Activated CD4-positive, alpha-beta memory T cell treated with anti-CD3 and anti-CD28 coated beads for 36 hours (primary cell): ENCODE measurements around the gene TMEM185B. TPM values are rescaled to one million over a fixed set of nuclear protein-coding genes. Genes with fewer than 3 reads are reported as not detected.

Experiments used
- CTCF ChIA-PET: fragments of 350-600 bp; sonication (Branson Sonifier 250); formaldehyde crosslinking; loops from one replicate; lab custom pipeline; 2021; ENCODE audit warnings: antibody characterized with exemption, inconsistent platforms; lab: Charles Lee
- POLR2A ChIA-PET: fragments of 350-600 bp; sonication (Branson Sonifier 250); formaldehyde crosslinking; loops from one replicate; lab custom pipeline; 2021; ENCODE audit warnings: antibody characterized with exemption; lab: Charles Lee
- DNase-seq: peaks from one replicate; pipeline ENCODE4 v3.0.0-alpha.2; 2020
- H3K27ac Mint-ChIP-seq: one replicate; pipeline ENCODE4 v1.8.0; 2021; ENCODE audit warnings: mixed read lengths
- H3K27me3 Mint-ChIP-seq: one replicate; pipeline ENCODE4 v1.8.0; 2021; ENCODE audit warnings: mixed read lengths
- H3K36me3 Mint-ChIP-seq: one replicate; pipeline ENCODE4 v1.8.0; 2021; ENCODE audit warnings: mixed read lengths
- H3K4me1 Mint-ChIP-seq: one replicate; pipeline ENCODE4 v1.8.0; 2021; ENCODE audit warnings: low read depth, mixed read lengths
- H3K4me3 Mint-ChIP-seq: one replicate; pipeline ENCODE4 v1.8.0; 2021; ENCODE audit warnings: mild to moderate bottlenecking, mixed read lengths
- H3K9me3 Mint-ChIP-seq: one replicate; pipeline ENCODE4 v1.8.0; 2021; ENCODE audit warnings: mixed read lengths
- intact Hi-C: fragments of 100-400 bp; cut with micrococcal nuclease; formaldehyde crosslinking; loops from one replicate; pipeline ENCODE4 v1.15.1; 2023
- total RNA-seq, 2 experiments: library from RNA; stranded (reverse); gene quantifications; one replicate each; pipeline ENCODE4 v1.2.3, GENCODE V29; 2021

Gene TMEM185B
- total RNA-seq = 10 to 100 TPM; 19.4 to 19.7 TPM

DNA sequence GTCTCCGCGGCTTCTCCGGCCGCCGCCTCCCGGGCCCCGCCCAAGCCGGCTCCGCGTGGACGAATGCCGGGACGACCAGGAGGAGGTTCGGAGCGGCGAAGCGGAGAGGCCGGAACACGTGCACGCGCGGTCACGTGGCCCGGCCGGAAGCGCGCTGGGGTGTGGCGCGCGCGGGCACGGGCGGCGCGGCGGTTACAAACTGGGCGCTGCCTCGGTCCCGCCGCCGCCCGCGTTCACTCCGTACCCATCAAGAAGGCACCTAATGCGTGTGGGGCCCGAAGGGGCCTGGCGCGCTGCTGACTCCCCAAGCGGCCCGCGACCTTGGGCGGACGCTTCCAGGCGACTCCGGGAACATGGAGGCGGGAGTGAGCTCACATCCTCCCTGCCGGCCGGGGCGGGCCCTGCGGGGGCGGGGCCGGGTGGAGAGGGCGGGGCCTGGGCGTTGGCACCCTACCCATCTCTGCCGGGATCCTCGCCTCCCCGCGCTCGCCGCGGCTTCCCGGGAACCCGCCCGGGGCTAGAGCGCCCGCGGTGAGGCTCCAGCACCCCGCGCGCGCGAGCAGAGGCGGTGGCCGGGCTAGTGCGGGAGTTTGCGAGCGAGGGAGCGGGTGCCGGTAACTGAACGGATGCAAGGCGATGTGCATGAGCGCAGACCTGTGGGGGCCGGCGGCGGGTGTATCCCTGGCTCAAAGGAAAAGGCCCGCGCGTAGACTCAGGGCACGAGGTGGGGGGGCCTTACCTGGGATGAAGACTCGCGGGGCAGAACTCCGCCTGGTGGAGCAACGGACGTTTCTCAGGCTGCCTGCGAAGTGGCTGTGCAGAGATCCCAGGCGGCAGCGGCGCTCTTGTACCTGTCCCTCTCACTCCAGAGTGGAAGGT lies at the start of gene TMEM185B:
TMEM185B (minus strand) TSS at position 367 of the 879 bp plus-strand sequence. CDS start 424 bp downstream, outside the sequence.
- ChIA-PET CTCF (interaction anchor here (1.0 to 1.9 kb wide), 5 partner anchors 9 to 89 kb away, joined by 3 to 16 read pairs (median 5); no protein-coding TSS in a partner anchor), POLR2A (interaction anchor here (1.0 to 2.3 kb wide), 4 partner anchors 9 to 64 kb away, joined by 3 to 9 read pairs (median 3); partner anchors contain the start of gene RALB)
- Mint-ChIP-seq H3K27me3 (no peaks in the 10 kb centered on the region), H3K9me3 (peaks cover 6% of the 10 kb centered on the region), H3K36me3 (peaks cover 34% of the 10 kb centered on the region), H3K27ac (peak within 1 kb of the TSS; percentile 83), H3K4me3 (peak within 1 kb of the TSS; percentile 81), H3K4me1 (peaks cover 52% of the 10 kb centered on the region)
- intact Hi-C loops = loop anchor here (1.0 to 2.0 kb wide), 5 partner anchors 9 to 464 kb away; partner anchors contain the start of genes PTPN4 and RALB
- DNase-seq = peak; percentile 95

DNA sequence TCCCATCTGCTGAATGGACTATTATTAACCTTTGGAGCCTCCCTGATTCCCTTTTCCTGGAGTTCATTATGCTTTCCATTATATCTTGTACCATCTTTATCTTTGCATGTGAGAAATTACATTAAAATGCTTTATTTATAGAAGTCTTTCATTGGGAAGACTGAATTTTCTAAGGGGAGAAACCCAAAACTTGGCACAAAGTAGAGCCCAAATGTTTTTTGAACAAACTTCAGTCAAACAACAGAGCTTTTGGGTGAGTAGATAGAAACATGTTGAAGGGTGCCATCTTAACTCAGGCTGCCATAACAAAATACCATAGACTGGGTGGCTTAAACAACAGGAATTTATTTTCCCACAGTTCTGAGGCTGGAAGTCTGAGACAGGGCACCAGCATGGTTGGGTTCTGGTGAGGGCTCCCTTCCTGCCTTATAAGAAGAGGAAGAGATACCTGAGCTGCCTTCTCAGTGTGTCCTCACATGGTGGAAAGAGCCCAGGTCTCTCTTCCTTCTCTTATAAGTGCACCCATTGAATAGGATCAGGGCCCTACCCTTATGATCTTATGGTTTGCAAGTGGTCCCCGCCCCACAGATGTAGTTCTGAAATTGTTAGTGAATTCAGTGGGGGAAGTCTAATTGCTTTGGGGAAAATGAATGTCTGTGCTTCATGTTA lies 48.6 kb upstream of the TMEM185B start:
- ChIA-PET CTCF (no interaction called here), POLR2A (no interaction called here)
- Mint-ChIP-seq H3K4me1 (peaks cover 26% of the 10 kb centered on the region), H3K9me3 (peaks cover 9% of the 10 kb centered on the region), H3K36me3 (peaks cover 22% of the 10 kb centered on the region), H3K27me3 (no peaks in the 10 kb centered on the region), H3K27ac (no peak overlapping the region), H3K4me3 (no peak overlapping the region)
- DNase-seq = no peak
- intact Hi-C loops = no loop called here

DNA sequence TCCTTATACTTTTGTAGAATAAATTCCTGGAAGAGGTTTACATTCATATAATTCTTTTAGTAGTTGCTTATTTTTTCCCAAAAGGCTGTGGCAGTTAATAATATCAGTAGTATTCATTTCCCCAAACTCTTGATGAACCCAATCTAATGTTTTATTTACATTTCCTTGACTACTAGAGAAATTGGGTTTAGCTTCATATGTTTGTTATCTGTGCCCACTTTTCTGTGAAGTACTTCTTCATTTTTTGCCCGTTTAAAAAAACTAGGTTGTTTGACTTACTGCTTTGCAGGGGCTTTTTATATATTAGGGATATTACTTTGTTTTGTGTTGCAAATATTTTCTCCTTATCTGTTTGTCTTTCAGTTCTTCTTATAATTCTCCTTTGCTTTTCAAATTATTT lies 46.6 kb upstream of the TMEM185B start:
- no peaks in the 10 kb centered on the region for H3K27me3 Mint-ChIP-seq
- peaks cover 20% of the 10 kb centered on the region for H3K36me3 Mint-ChIP-seq

DNA sequence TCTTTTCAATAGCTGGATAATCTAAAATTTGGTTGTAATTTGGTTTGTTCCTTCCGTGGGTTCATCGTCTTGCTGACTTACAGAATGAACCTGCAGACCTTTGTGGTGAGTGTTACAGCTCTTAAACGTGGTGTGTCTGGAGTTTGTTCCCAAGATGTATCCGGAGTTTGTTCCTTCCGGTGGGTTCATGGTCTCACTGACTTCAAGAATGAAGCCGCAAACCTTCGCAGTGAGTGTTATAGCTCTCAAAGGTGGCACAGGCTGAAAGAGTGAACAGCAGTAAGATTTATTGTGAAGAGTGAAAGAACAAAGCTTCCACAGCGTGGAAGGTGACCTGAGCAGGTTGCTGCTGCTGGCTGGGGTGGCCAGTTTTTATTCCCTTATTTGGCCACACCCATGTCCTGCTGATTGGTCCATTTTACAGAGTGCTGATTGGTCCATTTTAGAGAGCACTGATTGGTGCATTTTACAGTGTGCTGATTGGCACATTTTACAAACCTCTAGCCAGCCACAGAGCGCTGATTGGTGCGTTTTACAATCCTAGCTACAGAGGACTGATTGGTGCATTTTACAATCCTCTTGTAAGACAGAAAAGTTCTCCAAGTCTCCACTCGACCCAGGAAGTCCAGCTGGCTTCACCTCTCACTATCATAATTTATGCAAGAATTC lies 46.0 kb upstream of the TMEM185B start:
- Mint-ChIP-seq H3K9me3 (peaks cover 3% of the 10 kb centered on the region), H3K36me3 (peaks cover 20% of the 10 kb centered on the region), H3K4me3 (no peak overlapping the region), H3K4me1 (peaks cover 37% of the 10 kb centered on the region), H3K27me3 (no peaks in the 10 kb centered on the region), H3K27ac (no peak overlapping the region)
- ChIA-PET CTCF (interaction anchor here (1.1 kb wide), 1 partner anchor 44 kb away, joined by 3 read pairs; no protein-coding TSS in a partner anchor), POLR2A (interaction anchor here (1.6 kb wide), 1 partner anchor 44 kb away, joined by 3 read pairs; no protein-coding TSS in a partner anchor)
- no peak for DNase-seq
- intact Hi-C loops = no loop called here

More for the DNA sequence above, 46.6 kb upstream of the TMEM185B start:
- intact Hi-C loops = no loop called here
- H3K4me1 Mint-ChIP-seq = peaks cover 34% of the 10 kb centered on the region
- H3K27ac Mint-ChIP-seq = no peak overlapping the region
- ChIA-PET CTCF (interaction anchor here (1.1 kb wide), 1 partner anchor 43 kb away, joined by 3 read pairs; no protein-coding TSS in a partner anchor), POLR2A (interaction anchor here (0.6 to 1.6 kb wide), 3 partner anchors 8 to 45 kb away, joined by 3 read pairs; no protein-coding TSS in a partner anchor)
- H3K4me3 Mint-ChIP-seq = no peak overlapping the region
- peaks cover 3% of the 10 kb centered on the region for H3K9me3 Mint-ChIP-seq
- DNase-seq = no peak

GRCh38 chr2:120267348-120267747 lies 44.1 kb upstream of the TMEM185B start:
- CTCF ChIA-PET = no interaction called here
- Mint-ChIP-seq H3K27me3 (no peaks in the 10 kb centered on the region), H3K4me1 (peaks cover 31% of the 10 kb centered on the region), H3K27ac (no peak overlapping the region), H3K9me3 (peaks cover 3% of the 10 kb centered on the region), H3K36me3 (peaks cover 20% of the 10 kb centered on the region), H3K4me3 (no peak overlapping the region)
- POLR2A ChIA-PET = no interaction called here
- no peak for DNase-seq
- intact Hi-C loops = no loop called here

GRCh38 chr2:120265006-120265405 lies 41.8 kb upstream of the TMEM185B start:
- H3K36me3 Mint-ChIP-seq = peaks cover 24% of the 10 kb centered on the region
- no peaks in the 10 kb centered on the region for H3K27me3 Mint-ChIP-seq
- no peak overlapping the region for H3K27ac Mint-ChIP-seq
- ChIA-PET CTCF (interaction anchor here (2.1 kb wide), 1 partner anchor 48 kb away, joined by 9 read pairs; no protein-coding TSS in a partner anchor), POLR2A (no interaction called here)
- intact Hi-C loops = no loop called here
- H3K9me3 Mint-ChIP-seq = peaks cover 11% of the 10 kb centered on the region
- H3K4me3 Mint-ChIP-seq = no peak overlapping the region
- peaks cover 28% of the 10 kb centered on the region for H3K4me1 Mint-ChIP-seq
- no peak for DNase-seq

DNA sequence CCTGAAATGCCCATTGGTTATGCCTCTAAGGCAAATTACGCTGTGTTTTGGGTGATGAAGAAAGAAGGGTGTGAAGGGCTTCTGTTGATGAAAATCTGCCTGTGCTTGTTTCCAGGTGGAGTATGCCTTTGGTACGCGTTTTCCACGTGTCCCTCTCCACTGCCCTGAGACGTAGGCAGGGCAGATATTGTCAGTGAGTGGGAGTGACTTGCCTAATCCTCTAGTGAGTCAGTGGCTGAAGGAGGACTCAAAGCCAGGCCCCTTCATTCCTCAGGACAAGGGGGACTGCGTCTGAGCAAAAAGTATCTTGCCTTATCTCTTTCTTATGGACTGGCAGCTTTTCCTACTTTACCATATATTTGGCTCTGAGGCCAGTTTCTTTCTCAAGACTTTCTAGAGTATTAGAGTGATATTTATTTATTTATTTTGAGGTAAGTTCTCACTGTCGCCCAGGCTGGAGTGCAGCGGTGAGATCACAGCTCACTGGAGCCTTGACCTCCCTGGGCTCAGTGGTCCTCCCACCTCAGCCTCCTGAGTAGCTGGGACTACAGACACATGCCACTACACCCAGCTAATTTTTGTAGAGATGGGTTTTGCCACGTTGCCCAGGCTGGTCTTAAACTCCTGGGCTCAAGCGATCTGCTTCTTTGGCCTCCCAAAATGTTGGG lies 39.7 kb upstream of the TMEM185B start:
- POLR2A ChIA-PET = interaction anchor here (2.8 kb wide), 1 partner anchor 31 kb away, joined by 16 read pairs; no protein-coding TSS in a partner anchor
- Mint-ChIP-seq H3K4me3 (no peak overlapping the region), H3K27ac (no peak overlapping the region), H3K36me3 (peaks cover 21% of the 10 kb centered on the region), H3K9me3 (peaks cover 10% of the 10 kb centered on the region), H3K4me1 (peaks cover 25% of the 10 kb centered on the region), H3K27me3 (no peaks in the 10 kb centered on the region)
- no peak for DNase-seq
- intact Hi-C loops = no loop called here
- CTCF ChIA-PET = no interaction called here

GRCh38 chr2:120262150-120262549 lies 39.0 kb upstream of the TMEM185B start:
- CTCF ChIA-PET = interaction anchor here (1.0 to 1.6 kb wide), 2 partner anchors 51 to 88 kb away, joined by 3 to 6 read pairs; no protein-coding TSS in a partner anchor
- no peaks in the 10 kb centered on the region for H3K27me3 Mint-ChIP-seq

GRCh38 chr2:120261387-120262006 lies 38.3 kb upstream of the TMEM185B start:
- ChIA-PET CTCF (interaction anchor here (0.7 to 1.6 kb wide), 3 partner anchors 29 to 87 kb away, joined by 3 to 6 read pairs (median 3); no protein-coding TSS in a partner anchor), POLR2A (interaction anchor here (0.6 to 2.8 kb wide), 3 partner anchors 9 to 29 kb away, joined by 3 to 16 read pairs (median 4); partner anchors contain the start of gene RALB)
- Mint-ChIP-seq H3K4me3 (no peak overlapping the region), H3K27ac (no peak overlapping the region), H3K27me3 (no peaks in the 10 kb centered on the region), H3K9me3 (peaks cover 10% of the 10 kb centered on the region), H3K4me1 (peaks cover 28% of the 10 kb centered on the region), H3K36me3 (peaks cover 20% of the 10 kb centered on the region)
- peak; percentile 82 for DNase-seq
- intact Hi-C loops = loop anchor here (1.0 to 2.0 kb wide), 4 partner anchors 9 to 51 kb away; partner anchors contain the start of gene RALB

More at GRCh38 chr2:120262150-120262549, 39.0 kb upstream of the TMEM185B start:
- no peak for DNase-seq
- Mint-ChIP-seq H3K36me3 (peaks cover 20% of the 10 kb centered on the region), H3K4me3 (no peak overlapping the region), H3K9me3 (peaks cover 10% of the 10 kb centered on the region), H3K27ac (no peak overlapping the region), H3K4me1 (peaks cover 28% of the 10 kb centered on the region)
- POLR2A ChIA-PET = interaction anchor here (0.6 to 2.8 kb wide), 2 partner anchors 8 to 30 kb away, joined by 3 to 16 read pairs; no protein-coding TSS in a partner anchor
- intact Hi-C loops = no loop called here

DNA sequence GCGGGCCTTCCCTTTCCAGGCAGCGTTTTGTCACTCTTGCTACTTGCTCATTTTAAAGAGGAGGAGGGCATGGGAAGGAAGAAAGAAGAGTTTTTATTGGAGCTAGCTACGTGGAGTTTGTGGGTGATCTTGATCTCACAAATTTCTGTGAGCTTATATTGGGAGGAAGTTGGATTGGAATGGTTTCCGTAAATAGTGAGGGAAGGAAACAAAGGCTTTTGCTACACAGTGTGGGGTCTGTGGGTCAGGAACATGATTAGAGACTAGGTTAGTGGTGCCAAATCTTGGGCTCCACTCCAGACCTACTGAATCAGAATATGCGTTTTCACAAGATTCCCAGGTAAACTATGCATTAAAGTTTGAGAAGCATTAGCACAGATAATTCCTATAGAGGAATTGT lies 37.5 kb upstream of the TMEM185B start:
- H3K4me3 Mint-ChIP-seq = no peak overlapping the region
- intact Hi-C loops = loop anchor here (1.0 to 2.0 kb wide), 4 partner anchors 8 to 52 kb away; partner anchors contain the start of gene RALB
- ChIA-PET POLR2A (interaction anchor here (1.5 to 2.8 kb wide), 2 partner anchors 8 to 28 kb away, joined by 4 to 16 read pairs; partner anchors contain the start of gene RALB), CTCF (interaction anchor here (1.6 kb wide), 1 partner anchor 52 kb away, joined by 6 read pairs; no protein-coding TSS in a partner anchor)
- no peaks in the 10 kb centered on the region for H3K27me3 Mint-ChIP-seq
- H3K9me3 Mint-ChIP-seq = peaks cover 10% of the 10 kb centered on the region
- no peak for DNase-seq
- H3K27ac Mint-ChIP-seq = peak overlapping the region; percentile 30
- peaks cover 26% of the 10 kb centered on the region for H3K36me3 Mint-ChIP-seq
- H3K4me1 Mint-ChIP-seq = peaks cover 36% of the 10 kb centered on the region
